ENCODE measurements around the gene ESR2.

The ESR2 gene

DNA sequence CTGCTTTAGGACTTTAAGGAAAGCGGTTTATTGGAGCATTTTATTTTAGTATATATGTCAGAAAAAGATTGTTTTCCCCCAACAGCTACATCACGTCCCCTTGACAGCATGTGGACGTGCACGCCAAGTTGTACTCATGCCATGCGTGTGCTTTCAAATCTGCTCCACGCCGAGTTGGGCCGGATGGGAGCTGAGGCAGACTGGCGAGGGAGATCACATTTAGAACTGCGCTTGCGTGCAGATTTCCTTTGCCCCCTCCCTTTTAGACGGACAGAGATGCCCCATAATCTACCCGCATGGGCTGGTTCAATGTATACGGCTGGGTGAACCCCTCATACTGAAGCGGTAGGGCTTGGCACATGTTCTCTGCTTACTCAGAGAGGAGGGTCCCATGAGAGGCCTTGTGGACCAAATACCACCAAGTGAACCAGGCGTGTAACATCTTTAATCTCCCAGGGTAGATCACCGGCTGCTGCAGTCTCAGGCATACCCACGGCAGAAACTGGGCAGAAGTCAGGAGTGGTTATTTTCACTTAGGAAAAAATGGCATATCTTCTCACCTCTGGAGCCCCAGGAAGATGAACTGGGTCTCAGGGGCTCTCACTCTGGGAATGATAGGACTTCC lies 92.1 kb downstream of the ESR2 start:
- no peak overlapping the region for H3K4me3 ChIP-seq (ENCODE audit: control insufficient read depth, low read depth, low read length)
- TF ChIP-seq, protein P1, sequence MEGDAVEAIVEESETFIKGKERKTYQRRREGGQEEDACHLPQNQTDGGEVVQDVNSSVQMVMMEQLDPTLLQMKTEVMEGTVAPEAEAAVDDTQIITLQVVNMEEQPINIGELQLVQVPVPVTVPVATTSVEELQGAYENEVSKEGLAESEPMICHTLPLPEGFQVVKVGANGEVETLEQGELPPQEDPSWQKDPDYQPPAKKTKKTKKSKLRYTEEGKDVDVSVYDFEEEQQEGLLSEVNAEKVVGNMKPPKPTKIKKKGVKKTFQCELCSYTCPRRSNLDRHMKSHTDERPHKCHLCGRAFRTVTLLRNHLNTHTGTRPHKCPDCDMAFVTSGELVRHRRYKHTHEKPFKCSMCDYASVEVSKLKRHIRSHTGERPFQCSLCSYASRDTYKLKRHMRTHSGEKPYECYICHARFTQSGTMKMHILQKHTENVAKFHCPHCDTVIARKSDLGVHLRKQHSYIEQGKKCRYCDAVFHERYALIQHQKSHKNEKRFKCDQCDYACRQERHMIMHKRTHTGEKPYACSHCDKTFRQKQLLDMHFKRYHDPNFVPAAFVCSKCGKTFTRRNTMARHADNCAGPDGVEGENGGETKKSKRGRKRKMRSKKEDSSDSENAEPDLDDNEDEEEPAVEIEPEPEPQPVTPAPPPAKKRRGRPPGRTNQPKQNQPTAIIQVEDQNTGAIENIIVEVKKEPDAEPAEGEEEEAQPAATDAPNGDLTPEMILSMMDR (conservative IDR thresholded peaks at IDR 0.05; ENCODE audit: control insufficient read depth, insufficient read depth, low read depth, low read length): no peak
- DNase-seq (ENCODE audit: low read depth): no peak

DNA sequence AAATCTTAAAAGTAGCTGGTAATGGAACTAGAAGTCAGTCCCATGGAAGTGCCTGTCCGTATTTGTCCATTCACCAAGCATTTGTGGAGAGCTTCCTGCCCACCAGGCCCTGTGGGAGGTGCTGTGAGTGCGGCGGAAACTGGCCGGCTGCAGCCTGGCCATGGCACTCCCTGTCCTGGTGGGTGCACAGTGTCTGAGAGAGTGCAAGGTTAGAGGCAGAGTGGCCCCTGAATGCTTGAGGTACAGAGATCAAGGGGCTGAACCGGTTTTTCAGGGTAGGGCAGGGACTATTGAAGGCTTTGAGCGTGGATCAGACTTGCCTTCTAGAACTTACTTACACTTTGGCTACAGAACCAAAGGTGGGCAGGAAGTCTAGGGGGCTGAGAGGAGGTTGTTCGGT lies 92.9 kb downstream of the ESR2 start:
- TF ChIP-seq, protein P1 (conservative IDR thresholded peaks at IDR 0.05; ENCODE audit: control insufficient read depth, insufficient read depth, low read depth, low read length): no peak
- DNase-seq (ENCODE audit: low read depth): no peak
- H3K4me3 ChIP-seq (ENCODE audit: control insufficient read depth, low read depth, low read length): no peak overlapping the region

DNA sequence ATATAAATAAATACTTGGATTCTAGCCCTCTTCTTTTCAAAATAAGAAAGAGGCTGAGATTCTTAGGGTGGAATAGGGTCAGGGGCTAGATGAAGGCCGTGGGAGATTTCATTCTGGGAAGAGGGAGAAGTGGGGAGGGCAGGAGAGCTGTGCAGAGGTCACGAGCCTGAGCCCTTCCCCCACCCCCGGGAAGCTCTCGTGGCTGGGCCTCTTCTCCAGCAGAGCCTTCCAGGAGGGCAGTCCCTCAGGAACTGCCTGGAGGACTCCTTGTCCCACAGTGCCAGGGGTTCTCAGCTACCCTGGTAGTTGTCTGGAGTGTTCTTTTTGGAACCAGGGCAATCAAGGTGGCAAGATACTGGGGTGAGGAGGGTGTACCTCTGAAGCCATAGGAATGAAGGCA lies 94.0 kb downstream of the ESR2 start:
- TF ChIP-seq, protein P1 (conservative IDR thresholded peaks at IDR 0.05; ENCODE audit: control insufficient read depth, insufficient read depth, low read depth, low read length): no peak
- no peak for DNase-seq (ENCODE audit: low read depth)
- H3K4me3 ChIP-seq (ENCODE audit: control insufficient read depth, low read depth, low read length): no peak overlapping the region

DNA sequence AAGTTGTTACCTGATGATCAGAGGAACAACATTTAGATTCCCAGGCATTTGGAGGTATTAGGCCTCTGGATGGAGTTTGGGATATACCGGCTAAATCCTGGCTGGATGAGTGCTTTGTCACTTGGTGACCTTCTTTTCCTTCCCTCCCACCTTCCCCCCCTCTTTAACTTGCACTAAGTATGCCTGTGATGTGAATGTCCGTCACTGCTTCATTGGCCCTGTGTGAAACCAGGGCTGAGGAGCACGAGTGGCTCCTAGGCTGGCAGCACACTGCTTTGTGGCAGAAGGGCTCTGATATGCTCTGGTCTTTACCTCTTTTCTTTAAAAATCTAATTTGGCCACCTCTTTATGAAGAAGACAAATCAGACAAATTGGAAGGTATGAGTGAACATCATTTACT lies 95.7 kb downstream of the ESR2 start:
- TF ChIP-seq, protein P1 (conservative IDR thresholded peaks at IDR 0.05; ENCODE audit: control insufficient read depth, insufficient read depth, low read depth, low read length): no peak
- no peak overlapping the region for H3K4me3 ChIP-seq (ENCODE audit: control insufficient read depth, low read depth, low read length)
- DNase-seq (ENCODE audit: low read depth): no peak

DNA sequence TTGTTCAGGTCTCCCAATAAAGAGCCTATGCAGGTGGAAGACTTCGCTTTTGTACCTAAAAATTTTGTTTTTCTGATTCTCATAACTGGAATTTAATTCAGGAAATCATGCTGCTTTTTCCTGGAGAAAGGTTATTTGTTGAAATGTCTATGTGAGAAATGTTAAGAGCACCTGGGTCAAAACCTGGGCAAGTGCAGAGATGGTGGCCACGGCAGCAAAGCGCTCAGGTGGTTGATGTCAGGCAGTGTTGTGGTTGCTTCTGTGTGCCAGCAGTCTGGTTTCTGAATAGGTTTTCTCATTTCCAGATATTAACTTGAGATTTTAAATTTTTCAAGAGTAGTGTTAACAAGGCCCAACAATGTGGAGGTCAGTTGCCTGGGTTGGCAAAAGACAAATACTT lies 96.2 kb downstream of the ESR2 start:
- no peak for DNase-seq (ENCODE audit: low read depth)
- no peak overlapping the region for H3K4me3 ChIP-seq (ENCODE audit: control insufficient read depth, low read depth, low read length)
- TF ChIP-seq, protein P1 (conservative IDR thresholded peaks at IDR 0.05; ENCODE audit: control insufficient read depth, insufficient read depth, low read depth, low read length): no peak

DNA sequence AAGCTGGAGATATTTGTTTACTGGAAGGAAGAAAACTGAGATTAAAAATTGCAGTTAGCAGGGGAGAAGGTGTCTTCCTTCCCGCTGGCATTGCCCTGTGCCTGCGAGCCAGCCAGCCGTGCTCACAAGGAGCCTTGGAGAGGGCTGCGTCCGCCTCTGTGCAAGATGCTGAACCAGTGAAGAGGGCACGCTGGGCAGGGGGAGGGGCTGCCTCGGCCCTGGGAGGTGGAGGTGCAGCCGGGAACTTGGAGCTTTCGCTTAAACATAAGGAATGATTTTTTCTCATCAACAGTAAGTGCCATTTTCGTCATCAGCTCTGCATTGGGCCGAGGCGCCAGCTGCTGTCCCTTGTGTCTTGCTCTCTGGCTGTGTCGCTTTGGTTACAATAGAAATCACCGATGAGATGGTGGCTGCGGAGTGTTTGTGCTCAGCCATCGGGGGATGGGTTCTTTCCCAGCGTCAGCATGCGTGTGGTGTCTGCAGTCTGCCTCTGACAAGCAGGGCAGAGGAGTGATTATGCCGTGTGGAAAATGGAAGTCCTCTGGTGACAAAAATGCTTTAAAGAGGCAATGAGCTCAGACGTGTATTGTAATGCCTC lies 97.3 kb downstream of the ESR2 start:
- peak overlapping the region; percentile 48 for H3K4me3 ChIP-seq (ENCODE audit: control insufficient read depth, low read depth, low read length)
- peak; percentile 26 for DNase-seq (ENCODE audit: low read depth)
- TF ChIP-seq, protein P1 (conservative IDR thresholded peaks at IDR 0.05; ENCODE audit: control insufficient read depth, insufficient read depth, low read depth, low read length): no peak

Measured in fibroblast of mammary gland (primary cell).